K562 (cell line): ENCODE data around the gene CNTN5.

ENCODE experiments used
- BRD4 ChIP-seq: fragments of 200-600 bp; sonication (generic); IDR thresholded peaks from 2 replicates; pipeline ENCODE4 v1.6.1; 2017; ENCODE audit warnings: inconsistent platforms
- CTCF ChIP-seq, 3 experiments: IDR thresholded peaks in 2 of 3; conservative IDR thresholded peaks in 1 of 3; 2 replicates each; pipeline ENCODE4 v1.5.1; 2011 to 2012; ENCODE audit warnings: low read length in 3 of 3, mild to moderate bottlenecking in 3 of 3, control low read depth in 2 of 3, improper control_type of control experiment in 1 of 3, inconsistent platforms in 1 of 3, low read depth in 1 of 3, mixed read lengths in 1 of 3, moderate library complexity in 1 of 3; ENCODE audit not compliant: insufficient read depth in 2 of 3
- E2F4 ChIP-seq: sonication (generic); formaldehyde crosslinking; IDR thresholded peaks from 2 replicates; pipeline ENCODE4 v1.8.0; 2022; ENCODE audit warnings: mild to moderate bottlenecking, low read depth, missing genetic modification reagents
- EZH2 ChIP-seq: IDR thresholded peaks from 2 replicates; pipeline ENCODE4 v1.6.1; 2012; ENCODE audit warnings: low read depth, mild to moderate bottlenecking, inconsistent platforms, low read length, borderline replicate concordance
- HMGXB4 ChIP-seq: sonication (generic); formaldehyde crosslinking; IDR thresholded peaks from 2 replicates; pipeline ENCODE4 v1.8.1; 2023; ENCODE audit warnings: mild to moderate bottlenecking, missing genetic modification reagents
- KDM4B ChIP-seq, 2 experiments: fragments of 450-650 bp in 1 of 2; sonication (generic) in 1 of 2; IDR thresholded peaks; 2 replicates each; pipeline ENCODE4 v1.6.1; 2016 to 2017; ENCODE audit warnings: borderline replicate concordance in 2 of 2, antibody characterized with exemption in 1 of 2, low read depth in 1 of 2, mild to moderate bottlenecking in 1 of 2
- NFATC3 ChIP-seq: fragments of 450-650 bp; IDR thresholded peaks from 2 replicates; pipeline ENCODE4 v1.6.1; 2017; ENCODE audit warnings: mild to moderate bottlenecking
- PML ChIP-seq: IDR thresholded peaks from 2 replicates; pipeline ENCODE4 v1.6.1; 2012; ENCODE audit warnings: low read length, inconsistent platforms
- POLR2AphosphoS5 ChIP-seq: IDR thresholded peaks from 2 replicates; pipeline ENCODE4 v1.6.1; 2011; ENCODE audit warnings: mild to moderate bottlenecking, low read depth, low read length, moderate library complexity; ENCODE audit not compliant: control insufficient read depth, insufficient read depth
- SIRT6 ChIP-seq: IDR thresholded peaks from one replicate; pipeline ENCODE4 v1.6.1; 2012; ENCODE audit warnings: low read depth, mild to moderate bottlenecking, control low read depth, inconsistent platforms, low read length, moderate library complexity
- YY1 ChIP-seq, 3 experiments: IDR thresholded peaks; 2 replicates each; pipeline ENCODE4 v1.6.1; 2011; ENCODE audit warnings: low read length in 2 of 3, mild to moderate bottlenecking in 2 of 3, moderate library complexity in 2 of 3, borderline replicate concordance in 1 of 3, control low read depth in 1 of 3, low read depth in 1 of 3; ENCODE audit not compliant: insufficient read depth in 3 of 3, insufficient replicate concordance in 2 of 3, control insufficient read depth in 1 of 3, insufficient read length in 1 of 3; ENCODE audit errors: extremely low read depth in 1 of 3

- TF ChIP-seq NFATC3 (no peak), POLR2AphosphoS5 (no peak), PML (no peak), KDM4B (IDR thresholded peaks at IDR 0.05; ENCODE audit: borderline replicate concordance in 2 of 2, low read depth in 1 of 2) (no peak), YY1 (IDR thresholded peaks at IDR 0.05; ENCODE audit: borderline replicate concordance in 1 of 3, control insufficient read depth in 1 of 3, extremely low read depth in 1 of 3, insufficient read depth in 3 of 3, insufficient read length in 1 of 3, insufficient replicate concordance in 2 of 3, low read depth in 1 of 3, low read length in 2 of 3) (no peak), E2F4 (CRISPR knock-in tag) (no peak), BRD4 (no peak), EZH2 (no peak), SIRT6 (no peak), CTCF (IDR thresholded peaks at IDR 0.05 in 2 of 3, conservative IDR thresholded peaks at IDR 0.05 in 1 of 3; ENCODE audit: insufficient read depth in 2 of 3, low read depth in 1 of 3, low read length in 3 of 3) (no peak), HMGXB4 (CRISPR knock-in tag) (no peak)
Observed at GRCh38 chr11:99718291-99718690, 697.5 kb downstream of the CNTN5 start.
